Neural progenitor cell (in vitro differentiated cells): Measurements from ENCODE around the gene MRPS6.

Experiments
- EZH2 ChIP-seq: fragments of 200-600 bp; sonication (generic); IDR thresholded peaks from 2 replicates; pipeline ENCODE4 v1.6.1; 2017; ENCODE audit warnings: antibody characterized with exemption, mild to moderate bottlenecking, moderate library complexity
- EZH2phosphoT487 ChIP-seq: fragments of 200-600 bp; sonication (generic); IDR thresholded peaks from 2 replicates; pipeline ENCODE4 v1.6.1; 2017; ENCODE audit warnings: antibody characterized with exemption
- TF ChIP-seq, protein P1 (sequence below): fragments of 200-600 bp; sonication (generic); IDR thresholded peaks from 2 replicates; pipeline ENCODE4 v1.5.1; 2017; ENCODE audit warnings: antibody characterized with exemption, mild to moderate bottlenecking

DNA sequence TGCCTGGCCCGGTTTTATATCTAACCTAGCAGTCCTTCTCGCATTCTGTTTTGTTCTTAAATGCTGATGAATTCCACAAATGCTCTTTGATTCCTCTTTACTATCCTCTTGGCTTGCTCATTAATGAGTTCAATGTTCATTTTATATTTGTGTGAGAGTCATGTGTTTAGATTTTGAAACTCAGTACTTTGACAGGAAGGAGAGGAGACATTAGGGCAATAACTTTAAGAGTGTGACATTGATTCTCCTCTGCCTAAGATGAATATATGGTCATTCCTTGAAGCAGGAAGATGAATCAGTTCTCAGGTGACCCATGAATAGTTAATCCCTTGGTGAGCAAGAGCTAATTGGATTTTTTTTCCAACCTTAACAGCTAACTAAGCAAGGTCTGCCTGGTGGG lies 84.1 kb downstream of the MRPS6 start:
- TF ChIP-seq, protein P1, sequence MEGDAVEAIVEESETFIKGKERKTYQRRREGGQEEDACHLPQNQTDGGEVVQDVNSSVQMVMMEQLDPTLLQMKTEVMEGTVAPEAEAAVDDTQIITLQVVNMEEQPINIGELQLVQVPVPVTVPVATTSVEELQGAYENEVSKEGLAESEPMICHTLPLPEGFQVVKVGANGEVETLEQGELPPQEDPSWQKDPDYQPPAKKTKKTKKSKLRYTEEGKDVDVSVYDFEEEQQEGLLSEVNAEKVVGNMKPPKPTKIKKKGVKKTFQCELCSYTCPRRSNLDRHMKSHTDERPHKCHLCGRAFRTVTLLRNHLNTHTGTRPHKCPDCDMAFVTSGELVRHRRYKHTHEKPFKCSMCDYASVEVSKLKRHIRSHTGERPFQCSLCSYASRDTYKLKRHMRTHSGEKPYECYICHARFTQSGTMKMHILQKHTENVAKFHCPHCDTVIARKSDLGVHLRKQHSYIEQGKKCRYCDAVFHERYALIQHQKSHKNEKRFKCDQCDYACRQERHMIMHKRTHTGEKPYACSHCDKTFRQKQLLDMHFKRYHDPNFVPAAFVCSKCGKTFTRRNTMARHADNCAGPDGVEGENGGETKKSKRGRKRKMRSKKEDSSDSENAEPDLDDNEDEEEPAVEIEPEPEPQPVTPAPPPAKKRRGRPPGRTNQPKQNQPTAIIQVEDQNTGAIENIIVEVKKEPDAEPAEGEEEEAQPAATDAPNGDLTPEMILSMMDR, result no peak
- TF ChIP-seq EZH2 (no peak), EZH2phosphoT487 (no peak)
